ENCODE measurements around the gene GANC.
"Not testable (repeated sequence)": the region's sequence is repeated elsewhere in the genome, so short reads cannot be mapped to it uniquely, and the experiment has no call there.

The GANC gene

GRCh38 chr15:42336650-42337049 is 63.6 kb downstream of the GANC start:
- H3K9me3 ChIP-seq (ENCODE audit: insufficient read depth, low read depth, low read length), result not testable (repeated sequence)

GRCh38 chr15:42337104-42337503 is 64.1 kb downstream of the GANC start:
- not testable (repeated sequence) for H3K79me2 ChIP-seq (ENCODE audit: control insufficient read depth, insufficient read depth, low read length, poor library complexity); H2BK12ac ChIP-seq (ENCODE audit: low read length); H3K27ac ChIP-seq (ENCODE audit: low read depth, low read length); H3K14ac ChIP-seq (ENCODE audit: low read length); H4K8ac ChIP-seq (ENCODE audit: low read depth, low read length); H3K36me3 ChIP-seq (ENCODE audit: control insufficient read depth in 1 of 2, insufficient read depth in 2 of 2, low read length in 2 of 2); H3K4ac ChIP-seq (ENCODE audit: low read depth, low read length); H2AFZ ChIP-seq (ENCODE audit: insufficient read depth, low read length, poor library complexity); H3K23ac ChIP-seq (ENCODE audit: low read length); DNase-seq; H3K4me1 ChIP-seq (ENCODE audit: control insufficient read depth in 1 of 2, insufficient read depth in 2 of 2, low read length in 2 of 2); H2AK5ac ChIP-seq (ENCODE audit: low read length); H2BK5ac ChIP-seq (ENCODE audit: low read depth, low read length, poor library complexity); H3K4me2 ChIP-seq (ENCODE audit: low read length); H3K27me3 ChIP-seq (ENCODE audit: insufficient read depth, low read length); H3K4me3 ChIP-seq (ENCODE audit: low read depth, low read length); H3K9me3 ChIP-seq (ENCODE audit: insufficient read depth, low read depth, low read length); H2BK120ac ChIP-seq (ENCODE audit: insufficient read depth, low read length, poor library complexity); H4K12ac ChIP-seq (ENCODE audit: low read depth, low read length); H3K9ac ChIP-seq (ENCODE audit: low read length); H4K91ac ChIP-seq (ENCODE audit: low read depth, low read length); H3K18ac ChIP-seq (ENCODE audit: low read length); H3K79me1 ChIP-seq (ENCODE audit: low read length)
- WGBS (ENCODE audit: extremely low coverage, insufficient coverage, insufficient read length), result no CpG with 5 or more reads among the region's 3 CpGs

More at GRCh38 chr15:42336650-42337049, 63.6 kb downstream of the GANC start:
- not testable (repeated sequence) for H2BK120ac ChIP-seq (ENCODE audit: insufficient read depth, low read length, poor library complexity); H3K27ac ChIP-seq (ENCODE audit: low read depth, low read length); H3K14ac ChIP-seq (ENCODE audit: low read length); H3K23ac ChIP-seq (ENCODE audit: low read length); H3K36me3 ChIP-seq (ENCODE audit: control insufficient read depth in 1 of 2, insufficient read depth in 2 of 2, low read length in 2 of 2); H4K8ac ChIP-seq (ENCODE audit: low read depth, low read length); H2BK12ac ChIP-seq (ENCODE audit: low read length); H3K18ac ChIP-seq (ENCODE audit: low read length); H4K12ac ChIP-seq (ENCODE audit: low read depth, low read length); H3K27me3 ChIP-seq (ENCODE audit: insufficient read depth, low read length); H2AK5ac ChIP-seq (ENCODE audit: low read length); DNase-seq; H3K79me2 ChIP-seq (ENCODE audit: control insufficient read depth, insufficient read depth, low read length, poor library complexity); H4K91ac ChIP-seq (ENCODE audit: low read depth, low read length); H3K4me3 ChIP-seq (ENCODE audit: low read depth, low read length); H3K4me1 ChIP-seq (ENCODE audit: control insufficient read depth in 1 of 2, insufficient read depth in 2 of 2, low read length in 2 of 2); H3K4me2 ChIP-seq (ENCODE audit: low read length); H3K9ac ChIP-seq (ENCODE audit: low read length); H3K4ac ChIP-seq (ENCODE audit: low read depth, low read length); H2BK5ac ChIP-seq (ENCODE audit: low read depth, low read length, poor library complexity); H2AFZ ChIP-seq (ENCODE audit: insufficient read depth, low read length, poor library complexity); H3K79me1 ChIP-seq (ENCODE audit: low read length)
- WGBS (ENCODE audit: extremely low coverage, insufficient coverage, insufficient read length), result no CpG with 5 or more reads among the region's 1 CpG

- Histone ChIP-seq H2BK12ac (ENCODE audit: low read length) (no peak overlapping the region), H3K18ac (ENCODE audit: low read length) (no peak overlapping the region), H2AFZ (ENCODE audit: insufficient read depth, low read length, poor library complexity) (no peak overlapping the region), H3K79me1 (ENCODE audit: low read length) (no peaks in the 10 kb centered on the region), H3K4me1 (ENCODE audit: control insufficient read depth in 1 of 2, insufficient read depth in 2 of 2, low read length in 2 of 2) (no peaks in the 10 kb centered on the region), H3K4me3 (ENCODE audit: low read depth, low read length) (no peak overlapping the region), H3K27ac (ENCODE audit: low read depth, low read length) (no peak overlapping the region), H4K91ac (ENCODE audit: low read depth, low read length) (no peak overlapping the region), H3K9ac (ENCODE audit: low read length) (no peak overlapping the region), H4K12ac (ENCODE audit: low read depth, low read length) (no peak overlapping the region), H3K23ac (ENCODE audit: low read length) (no peak overlapping the region), H2BK5ac (ENCODE audit: low read depth, low read length, poor library complexity) (no peak overlapping the region), H3K4ac (ENCODE audit: low read depth, low read length) (no peak overlapping the region), H2BK120ac (ENCODE audit: insufficient read depth, low read length, poor library complexity) (no peak overlapping the region), H3K9me3 (ENCODE audit: insufficient read depth, low read depth, low read length) (no peaks in the 10 kb centered on the region), H3K4me2 (ENCODE audit: low read length) (no peak overlapping the region), H3K14ac (ENCODE audit: low read length) (no peak overlapping the region), H4K8ac (ENCODE audit: low read depth, low read length) (no peak overlapping the region), H3K36me3 (ENCODE audit: control insufficient read depth in 1 of 2, insufficient read depth in 2 of 2, low read length in 2 of 2) (no peaks in the 10 kb centered on the region), H3K27me3 (ENCODE audit: insufficient read depth, low read length) (no peaks in the 10 kb centered on the region), H3K79me2 (ENCODE audit: control insufficient read depth, insufficient read depth, low read length, poor library complexity) (no peaks in the 10 kb centered on the region), H2AK5ac (ENCODE audit: low read length) (no peak overlapping the region)
- no peak for DNase-seq
- WGBS (ENCODE audit: extremely low coverage, insufficient coverage, insufficient read length), result no CpG with 5 or more reads among the region's 2 CpGs
These were observed 65.5 kb downstream of the GANC start for GRCh38 chr15:42338500-42338899.

- H2AK5ac ChIP-seq (ENCODE audit: low read length), result no peak overlapping the region
- no peak overlapping the region for H3K18ac ChIP-seq (ENCODE audit: low read length)
- H4K91ac ChIP-seq (ENCODE audit: low read depth, low read length), result no peak overlapping the region
- no peak overlapping the region for H4K8ac ChIP-seq (ENCODE audit: low read depth, low read length)
- no peaks in the 10 kb centered on the region for H3K9me3 ChIP-seq (ENCODE audit: insufficient read depth, low read depth, low read length)
- H2BK120ac ChIP-seq (ENCODE audit: insufficient read depth, low read length, poor library complexity), result no peak overlapping the region
- H2BK5ac ChIP-seq (ENCODE audit: low read depth, low read length, poor library complexity), result no peak overlapping the region
- H3K36me3 ChIP-seq (ENCODE audit: control insufficient read depth in 1 of 2, insufficient read depth in 2 of 2, low read length in 2 of 2), result no peaks in the 10 kb centered on the region
- H3K4me3 ChIP-seq (ENCODE audit: low read depth, low read length), result peak overlapping the region; percentile 47
- no peaks in the 10 kb centered on the region for H3K4me1 ChIP-seq (ENCODE audit: control insufficient read depth in 1 of 2, insufficient read depth in 2 of 2, low read length in 2 of 2)
- H3K9ac ChIP-seq (ENCODE audit: low read length), result no peak overlapping the region
- WGBS (ENCODE audit: extremely low coverage, insufficient coverage, insufficient read length), result no CpG with 5 or more reads among the region's 6 CpGs
- no peak overlapping the region for H2BK12ac ChIP-seq (ENCODE audit: low read length)
- no peak overlapping the region for H3K4me2 ChIP-seq (ENCODE audit: low read length)
- no peak overlapping the region for H4K12ac ChIP-seq (ENCODE audit: low read depth, low read length)
- H3K23ac ChIP-seq (ENCODE audit: low read length), result no peak overlapping the region
- H3K4ac ChIP-seq (ENCODE audit: low read depth, low read length), result no peak overlapping the region
- no peak overlapping the region for H2AFZ ChIP-seq (ENCODE audit: insufficient read depth, low read length, poor library complexity)
- H3K27ac ChIP-seq (ENCODE audit: low read depth, low read length), result no peak overlapping the region
- H3K79me1 ChIP-seq (ENCODE audit: low read length), result no peaks in the 10 kb centered on the region
- no peak for DNase-seq
- H3K27me3 ChIP-seq (ENCODE audit: insufficient read depth, low read length), result no peaks in the 10 kb centered on the region
- H3K79me2 ChIP-seq (ENCODE audit: control insufficient read depth, insufficient read depth, low read length, poor library complexity), result no peaks in the 10 kb centered on the region
- no peak overlapping the region for H3K14ac ChIP-seq (ENCODE audit: low read length)
These were observed 70.7 kb downstream of the GANC start for GRCh38 chr15:42343596-42344232.

Data from trophoblast cell (in vitro differentiated cells and primary cell).